Activated CD8-positive, alpha-beta memory T cell treated with anti-CD3 and anti-CD28 coated beads, Interleukin-2, amount 50 U/mL, for 4 hours (primary cell): ENCODE data around the gene COX5B.
"Not testable (repeated sequence)": the region's sequence is repeated elsewhere in the genome, so short reads cannot be mapped to it uniquely, and the experiment has no call there.

Experiments
- DNase-seq: peaks from one replicate; pipeline ENCODE4 v3.0.0-alpha.2; 2020

Gene COX5B, protein sequence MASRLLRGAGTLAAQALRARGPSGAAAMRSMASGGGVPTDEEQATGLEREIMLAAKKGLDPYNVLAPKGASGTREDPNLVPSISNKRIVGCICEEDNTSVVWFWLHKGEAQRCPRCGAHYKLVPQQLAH

GRCh38 chr2:97645695-97646629 is at the start of gene COX5B:
Gene COX5B, plus strand, starts transcription at chr2:97646062. Its CDS starts 25 bp downstream, at chr2:97646087.
- DNase-seq: peak; percentile 98

DNA sequence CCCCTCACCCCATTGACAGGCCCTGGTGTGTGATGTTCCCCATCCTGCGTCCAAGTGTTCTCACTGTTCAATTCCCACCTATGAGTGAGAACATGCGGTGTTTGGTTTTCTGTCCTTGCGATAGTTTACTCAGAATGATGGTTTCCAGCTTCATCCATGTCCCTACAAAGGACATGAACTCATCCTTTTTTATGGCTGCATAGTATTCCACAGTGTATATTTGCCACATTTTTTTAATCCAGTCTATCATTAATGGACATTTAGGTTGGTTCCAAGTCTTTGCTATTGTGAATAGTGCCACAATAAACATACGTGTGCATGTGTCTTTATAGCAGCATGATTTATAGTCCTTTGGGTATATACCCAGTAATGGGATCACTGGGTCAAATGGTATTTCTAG is 49.7 kb upstream of the COX5B start:
- not testable (repeated sequence) for DNase-seq

DNA sequence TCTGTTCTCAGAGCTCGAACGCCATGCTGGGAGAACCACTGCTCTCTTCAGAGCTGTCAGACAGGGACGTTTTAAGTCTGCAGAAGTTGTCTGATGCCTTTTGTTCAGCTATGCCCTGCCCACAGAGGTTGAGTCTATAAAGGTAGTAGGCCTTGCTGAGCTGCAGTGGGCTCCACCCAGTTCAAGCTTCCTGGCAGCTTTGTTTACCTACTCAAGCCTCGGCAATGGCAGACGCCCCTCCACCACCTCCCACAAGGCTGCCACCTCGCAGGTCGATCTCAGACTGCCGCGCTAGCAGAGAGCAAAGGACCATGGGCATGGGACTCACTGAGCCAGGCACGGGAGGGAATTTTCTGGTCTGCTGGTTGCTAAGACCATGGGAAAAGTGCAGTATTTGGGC is 44.3 kb upstream of the COX5B start:
- not testable (repeated sequence) for DNase-seq

- not testable (repeated sequence) for DNase-seq
These were observed 40.8 kb upstream of the COX5B start for GRCh38 chr2:97605109-97605508.

DNA sequence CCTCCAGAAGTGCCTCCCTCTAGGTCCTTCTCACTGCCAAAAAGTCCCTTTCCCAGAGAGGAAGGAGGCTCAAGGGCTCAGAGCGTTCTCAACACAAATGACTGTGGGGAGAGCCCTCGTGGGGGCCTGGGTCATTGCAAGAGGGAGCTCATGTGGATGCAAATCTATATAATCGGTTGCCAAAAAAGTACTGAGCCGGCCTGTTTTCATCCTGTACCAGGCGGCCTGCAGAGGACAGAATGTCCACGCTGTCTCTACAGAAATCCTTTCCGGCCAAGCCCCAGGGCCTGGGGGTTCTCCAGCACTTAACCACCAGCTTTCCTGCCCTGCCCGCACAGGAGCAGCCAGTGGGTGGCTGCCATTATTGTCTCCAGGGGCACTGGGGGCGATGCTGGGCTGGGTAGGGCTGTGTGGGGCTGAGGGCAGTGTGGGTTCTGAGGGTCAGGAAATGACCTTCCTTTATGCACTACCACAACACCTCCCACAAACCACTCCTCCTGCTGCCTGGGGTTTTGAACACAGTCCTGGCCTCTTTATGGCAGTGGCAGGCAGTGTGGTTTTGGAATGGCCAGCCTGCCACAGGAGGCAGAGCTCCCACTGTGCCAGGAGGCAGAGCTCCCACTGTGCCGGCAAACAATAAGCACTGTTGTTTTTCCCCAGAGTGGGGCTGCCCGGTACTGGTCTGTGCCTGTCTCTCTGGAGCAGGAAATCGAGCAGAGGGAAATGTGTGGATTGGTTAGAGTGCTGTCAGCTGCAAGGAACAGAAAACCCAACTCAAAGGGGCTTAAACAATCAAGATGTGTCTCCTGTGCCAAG is 40.1 kb upstream of the COX5B start:
- not testable (repeated sequence) for DNase-seq

DNA sequence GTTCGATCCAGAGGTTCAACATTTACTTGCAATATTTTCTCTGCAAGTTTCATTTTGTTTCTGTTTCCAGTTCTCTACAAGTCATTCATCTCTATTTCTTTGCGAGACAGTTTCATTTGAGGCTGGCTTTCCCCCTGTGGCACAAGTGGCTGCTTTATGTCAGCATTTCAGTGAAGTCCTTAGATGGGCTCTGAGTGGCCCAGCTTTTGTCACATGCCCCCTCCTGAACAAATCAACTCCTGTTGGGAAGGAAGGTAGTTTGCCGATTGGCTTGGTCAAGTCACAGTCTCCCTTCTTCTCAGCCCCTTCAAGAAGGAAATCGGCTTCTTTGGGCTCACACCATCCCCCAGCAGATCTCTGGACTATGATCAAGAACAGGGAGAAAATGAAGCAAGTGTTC is 37.1 kb upstream of the COX5B start:
- DNase-seq: not testable (repeated sequence)

DNA sequence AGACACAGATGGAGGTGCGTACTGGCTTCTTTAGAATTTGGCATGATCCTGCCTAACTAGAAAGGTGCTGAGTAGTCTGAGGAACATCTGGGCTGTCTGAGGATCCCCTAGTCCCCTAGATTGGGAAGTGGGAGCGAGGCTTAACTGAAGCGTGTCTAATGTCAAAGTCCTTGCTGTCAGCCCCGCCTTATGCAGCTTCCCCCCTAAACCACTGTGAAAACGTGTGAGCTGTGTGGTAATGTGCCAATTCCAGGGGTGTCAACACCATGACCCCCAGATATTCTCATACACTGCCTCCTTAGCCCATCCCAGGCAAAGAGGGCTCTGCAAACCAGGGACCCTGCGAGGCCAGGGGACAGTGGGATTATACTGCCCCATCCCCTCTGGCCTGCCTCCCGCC is 34.0 kb upstream of the COX5B start:
- not testable (repeated sequence) for DNase-seq

- DNase-seq: not testable (repeated sequence)
These were observed 30.1 kb upstream of the COX5B start for GRCh38 chr2:97615746-97616145.

DNA sequence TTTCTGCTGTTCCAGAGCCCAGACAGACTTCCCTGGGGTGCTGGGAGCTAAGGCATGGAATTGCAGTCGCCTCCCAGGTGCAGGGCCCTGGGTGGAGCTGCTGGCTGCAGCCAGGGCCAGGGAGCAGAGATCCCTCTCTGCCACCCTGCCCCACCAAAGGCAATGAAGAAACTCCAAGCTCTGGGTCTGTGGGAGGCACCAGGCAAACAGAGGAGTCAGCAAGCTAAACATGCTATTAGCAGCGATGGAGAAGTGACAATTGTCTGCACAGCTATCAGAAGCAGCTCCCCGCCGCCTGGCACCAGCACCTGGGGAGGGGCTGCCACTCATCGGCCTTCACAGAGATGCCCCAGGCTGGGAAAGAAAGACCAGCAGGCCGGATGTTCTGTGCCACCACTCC is 28.0 kb upstream of the COX5B start:
- DNase-seq: no peak

DNA sequence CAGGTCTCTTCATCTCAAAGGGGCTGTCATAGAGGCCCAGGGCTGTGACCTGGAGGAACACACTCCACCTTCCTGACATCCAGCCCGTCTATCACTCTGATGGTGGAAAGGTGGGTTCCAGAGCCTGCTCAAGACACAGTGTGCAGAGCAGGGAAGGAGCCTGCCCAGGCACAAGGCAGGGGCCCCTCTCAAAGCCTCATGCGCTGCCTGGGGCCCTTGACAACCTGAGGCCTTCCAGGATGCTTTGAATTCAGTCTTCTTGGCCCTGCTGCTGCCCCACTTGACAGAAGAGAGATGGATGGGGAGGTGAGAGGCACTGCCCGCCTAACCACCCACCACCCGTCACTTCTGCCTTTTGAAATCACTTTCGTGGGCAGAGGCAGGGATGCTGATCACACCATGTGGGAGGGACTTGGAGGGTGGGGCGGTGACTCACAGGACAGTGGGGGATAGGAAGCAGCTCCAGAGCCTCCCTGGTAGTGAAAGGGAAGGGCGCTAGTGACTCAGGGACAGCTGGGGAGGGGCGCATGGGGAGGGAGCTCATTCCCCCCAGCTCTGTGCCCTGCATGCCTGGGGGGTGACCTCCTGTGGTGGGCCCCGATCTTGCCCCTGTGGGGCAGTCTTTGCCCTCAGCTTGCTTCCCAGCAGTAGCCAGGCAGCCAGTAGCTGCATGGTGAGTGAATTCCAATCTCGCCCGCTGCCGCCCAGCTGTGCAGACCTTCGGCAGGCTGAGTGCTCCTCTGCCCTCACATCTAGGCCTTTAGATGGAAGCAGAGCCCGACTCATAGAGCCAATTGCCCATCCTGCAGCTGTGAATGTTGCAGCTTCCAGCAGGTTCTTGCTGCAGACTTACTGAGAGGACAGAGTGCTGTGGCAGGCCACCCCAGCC is 26.7 kb upstream of the COX5B start:
- DNase-seq: not testable (repeated sequence)

- not testable (repeated sequence) for DNase-seq
These were observed 25.4 kb upstream of the COX5B start for GRCh38 chr2:97620492-97620891.

GRCh38 chr2:97622976-97623375 is 22.9 kb upstream of the COX5B start:
- not testable (repeated sequence) for DNase-seq

DNA sequence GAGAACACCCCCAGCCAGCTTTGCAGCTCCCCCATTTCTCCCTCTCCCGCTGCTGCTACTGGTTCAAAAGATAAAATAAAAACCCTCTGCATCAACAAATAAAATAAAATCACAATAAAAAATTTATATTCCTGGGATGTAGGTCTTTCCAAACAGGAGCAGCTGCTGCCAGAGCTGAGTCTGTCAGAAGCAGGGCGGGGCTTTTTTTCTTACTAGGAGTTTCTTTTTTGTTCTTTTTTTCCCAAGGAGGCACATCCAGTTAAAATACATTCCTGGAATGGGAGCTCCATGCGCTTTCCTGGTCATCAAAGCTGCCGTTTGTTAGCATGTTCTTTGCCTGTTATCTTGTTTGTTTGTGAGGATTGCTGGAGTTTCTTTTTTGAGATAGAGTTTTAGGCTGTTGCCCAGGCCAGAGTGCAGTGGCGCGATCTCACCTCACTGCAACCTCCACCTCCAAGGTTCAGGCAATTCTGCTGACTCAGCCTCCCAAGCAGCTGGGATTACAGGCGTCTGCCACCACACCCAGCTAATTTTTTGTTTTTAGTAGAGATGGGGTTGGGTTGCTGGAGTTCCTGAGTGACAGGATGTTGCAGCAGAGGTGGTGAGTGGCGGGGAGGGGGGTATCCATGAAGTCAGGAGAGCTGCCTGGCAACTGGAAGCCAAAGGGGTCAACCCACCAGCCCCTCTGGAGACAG is 20.4 kb upstream of the COX5B start:
- DNase-seq: not testable (repeated sequence)

DNA sequence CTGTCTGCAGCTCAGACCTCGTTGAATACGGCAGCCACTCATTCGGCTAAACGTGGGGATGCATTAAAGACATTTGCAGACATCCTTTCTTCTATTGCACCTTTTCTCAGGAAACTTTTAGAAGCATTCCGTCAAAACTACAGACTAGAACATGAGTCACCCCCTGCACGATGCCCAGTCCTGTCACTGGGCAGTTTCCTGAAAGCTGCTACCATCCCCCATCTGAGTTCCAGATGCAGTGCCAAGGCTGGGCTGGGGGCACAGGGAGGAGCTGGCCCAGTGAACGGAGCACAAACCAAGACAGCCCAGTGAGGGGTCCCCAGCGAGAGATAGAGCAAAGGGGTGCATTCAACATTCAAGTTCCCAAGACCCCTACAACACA is 19.8 kb upstream of the COX5B start:
- DNase-seq: not testable (repeated sequence)

- DNase-seq: no peak
These were observed 1.7 kb upstream of the COX5B start for GRCh38 chr2:97644023-97644717.

GRCh38 chr2:97645112-97645694 is 659 bp upstream of the COX5B start:
- DNase-seq: peak; percentile 43

DNA sequence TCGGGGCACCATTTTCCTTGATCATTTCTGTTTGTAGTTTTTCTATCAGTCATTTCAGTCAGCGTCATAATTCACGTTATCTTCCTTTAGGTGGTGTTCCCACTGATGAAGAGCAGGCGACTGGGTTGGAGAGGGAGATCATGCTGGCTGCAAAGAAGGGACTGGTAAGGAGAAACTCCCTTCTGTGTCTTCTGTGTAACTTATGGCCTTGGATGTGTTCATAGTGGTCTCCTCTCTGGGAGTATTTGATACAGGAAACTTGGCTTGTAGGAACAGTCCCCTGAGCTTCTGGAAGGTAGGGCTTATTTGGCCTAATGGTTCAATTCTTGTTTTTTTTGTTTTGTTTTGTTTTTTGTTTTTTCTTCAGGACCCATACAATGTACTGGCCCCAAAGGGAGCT is 1.1 kb downstream of the COX5B start:
- DNase-seq: no peak

DNA sequence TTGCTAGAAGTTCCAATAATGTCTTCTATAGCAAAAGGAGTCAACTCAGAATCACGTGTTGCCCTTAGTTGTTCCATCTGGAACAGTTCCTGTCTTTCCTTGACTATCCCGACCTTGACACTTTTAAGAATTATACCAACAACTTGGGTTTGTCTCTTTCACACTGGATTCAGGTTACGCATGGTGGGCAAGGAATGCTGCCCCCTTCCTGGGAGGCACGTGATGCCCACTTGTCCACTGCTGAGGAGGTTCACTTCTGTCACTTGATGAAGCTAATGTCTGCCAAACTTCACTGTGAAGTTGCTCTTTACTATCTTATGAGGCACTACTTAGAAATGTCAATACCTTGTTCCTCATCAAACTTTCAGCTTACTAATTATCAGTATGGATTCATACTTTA is 5.3 kb downstream of the COX5B start:
- no peak for DNase-seq

GRCh38 chr2:97653473-97653872 is 7.6 kb downstream of the COX5B start:
- no peak for DNase-seq

DNA sequence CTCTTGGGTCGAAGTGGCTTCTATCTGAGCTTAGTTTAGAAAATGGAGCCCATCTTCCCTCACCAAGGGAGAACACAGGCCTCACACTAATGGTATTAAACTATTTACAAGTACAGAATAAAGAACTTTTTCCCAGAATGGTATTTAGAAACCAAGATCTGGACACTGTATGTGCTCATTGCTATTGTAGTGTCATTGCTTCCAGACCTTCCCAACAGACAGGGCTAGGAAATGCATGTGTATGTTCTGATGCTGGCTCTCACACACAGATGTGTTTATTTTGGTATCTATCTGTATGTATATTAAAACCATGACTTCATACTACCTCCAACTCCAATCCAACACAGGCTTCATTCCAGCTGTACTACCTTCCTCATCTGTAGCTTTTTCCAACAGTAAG is 8.0 kb downstream of the COX5B start:
- no peak for DNase-seq

DNA sequence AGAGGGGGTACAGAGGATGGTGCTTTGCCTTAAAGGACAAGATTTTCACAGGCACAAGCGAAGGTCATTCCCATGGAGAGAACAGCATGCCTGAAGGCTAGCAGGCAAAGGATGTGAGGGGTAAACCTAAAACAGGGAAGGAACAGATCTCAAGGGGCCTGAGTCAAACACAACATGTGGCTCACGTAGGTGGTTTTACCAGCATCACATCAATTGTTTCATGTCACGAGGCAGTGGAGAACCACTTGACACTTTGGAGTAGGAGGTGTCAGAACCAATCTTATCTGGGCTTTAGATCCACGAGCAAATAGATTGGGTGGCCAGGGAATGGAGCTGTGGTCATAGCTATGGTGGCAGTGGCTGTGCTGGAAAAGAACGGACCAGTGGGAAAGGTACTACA is 8.4 kb downstream of the COX5B start:
- DNase-seq: no peak
